H9 (cell line): ENCODE results near the gene ZSWIM2. TPM values are rescaled to one million over a fixed set of nuclear protein-coding genes. Genes with fewer than 3 reads are reported as not detected.

Experiments
- DNase-seq: peaks from one replicate; pipeline ENCODE4 v3.0.0-alpha.2; 2017
- H2AFZ ChIP-seq: one replicate; pipeline ENCODE4 v1.6.1; 2013; ENCODE audit warnings: mild to moderate bottlenecking, low read length, control low read depth, moderate library complexity
- H2AK5ac ChIP-seq: 2 replicates; pipeline ENCODE4 v1.6.1; 2013; ENCODE audit warnings: low read length, control low read depth, mixed read lengths; ENCODE audit not compliant: insufficient read length
- H2BK120ac ChIP-seq: one replicate; pipeline ENCODE4 v1.6.1; 2013; ENCODE audit warnings: low read depth, mild to moderate bottlenecking, low read length, control low read depth, inconsistent platforms; ENCODE audit not compliant: poor library complexity, severe bottlenecking
- H2BK12ac ChIP-seq: 2 replicates; pipeline ENCODE4 v1.6.1; 2013; ENCODE audit warnings: low read length, control low read depth, mixed read lengths, low read depth; ENCODE audit not compliant: insufficient read length
- H2BK15ac ChIP-seq: 2 replicates; pipeline ENCODE4 v1.6.1; 2013; ENCODE audit warnings: low read depth, low read length, control low read depth
- H2BK20ac ChIP-seq: one replicate; pipeline ENCODE4 v1.6.1; 2013; ENCODE audit warnings: low read depth, mild to moderate bottlenecking, low read length, control low read depth, inconsistent platforms; ENCODE audit not compliant: poor library complexity, severe bottlenecking
- H2BK5ac ChIP-seq: 2 replicates; pipeline ENCODE4 v1.6.1; 2013; ENCODE audit warnings: low read length, control low read depth, mixed read lengths; ENCODE audit not compliant: insufficient read length
- H3K14ac ChIP-seq: 2 replicates; pipeline ENCODE4 v1.6.1; 2013; ENCODE audit warnings: low read length, control low read depth; ENCODE audit not compliant: insufficient read depth
- H3K18ac ChIP-seq: 2 replicates; pipeline ENCODE4 v1.6.1; 2013; ENCODE audit warnings: low read depth, mild to moderate bottlenecking, mixed read lengths, low read length, control low read depth; ENCODE audit not compliant: insufficient read length
- H3K23ac ChIP-seq: 2 replicates; pipeline ENCODE4 v1.6.1; 2013; ENCODE audit warnings: low read length, control low read depth, mixed read lengths, low read depth; ENCODE audit not compliant: insufficient read length
- H3K23me2 ChIP-seq: 2 replicates; pipeline ENCODE4 v1.6.1; 2013; ENCODE audit warnings: low read depth, mild to moderate bottlenecking, mixed read lengths, low read length, control low read depth; ENCODE audit not compliant: insufficient read length, poor library complexity, severe bottlenecking
- H3K27ac ChIP-seq: 2 replicates; pipeline ENCODE4 v1.5.1; 2013; ENCODE audit warnings: low read length, control low read depth, mixed read lengths, low read depth; ENCODE audit not compliant: insufficient read length
- H3K27me3 ChIP-seq: 2 replicates; pipeline ENCODE4 v1.6.1; 2013; ENCODE audit warnings: low read length, control low read depth, inconsistent platforms; ENCODE audit not compliant: insufficient read depth
- H3K4ac ChIP-seq: 2 replicates; pipeline ENCODE4 v1.6.1; 2013; ENCODE audit warnings: low read depth, mild to moderate bottlenecking, control low read depth, inconsistent platforms, low read length, moderate library complexity
- H3K4me1 ChIP-seq: 2 replicates; pipeline ENCODE4 v1.6.1; 2013; ENCODE audit warnings: low read length, control low read depth, inconsistent platforms; ENCODE audit not compliant: insufficient read depth
- H3K4me2 ChIP-seq: 2 replicates; pipeline ENCODE4 v1.6.1; 2013; ENCODE audit warnings: low read length, control low read depth, mixed read lengths; ENCODE audit not compliant: insufficient read length, insufficient read depth
- H3K56ac ChIP-seq: 2 replicates; pipeline ENCODE4 v1.6.1; 2013; ENCODE audit warnings: low read depth, mild to moderate bottlenecking, mixed read lengths, low read length, control low read depth; ENCODE audit not compliant: insufficient read length
- H3K79me1 ChIP-seq: 2 replicates; pipeline ENCODE4 v1.6.1; 2013; ENCODE audit warnings: low read depth, mild to moderate bottlenecking, moderate library complexity, low read length, control low read depth, inconsistent platforms; ENCODE audit not compliant: insufficient read depth, poor library complexity, severe bottlenecking
- H3K79me2 ChIP-seq: 2 replicates; pipeline ENCODE4 v1.6.1; 2013; ENCODE audit warnings: low read length, control low read depth, inconsistent platforms; ENCODE audit not compliant: insufficient read depth
- H3K9ac ChIP-seq: 2 replicates; pipeline ENCODE4 v1.6.1; 2013; ENCODE audit warnings: low read length, control low read depth, mixed read lengths; ENCODE audit not compliant: insufficient read length; ENCODE audit errors: extremely low read depth
- H3K9me3 ChIP-seq: one replicate; pipeline ENCODE4 v1.6.1; 2013; ENCODE audit warnings: low read depth, low read length, inconsistent platforms; ENCODE audit not compliant: control insufficient read depth
- H3T11ph ChIP-seq: one replicate; pipeline ENCODE4 v1.6.1; 2013; ENCODE audit warnings: mild to moderate bottlenecking, low read length, control low read depth, inconsistent platforms
- H4K20me1 ChIP-seq: one replicate; pipeline ENCODE4 v1.6.1; 2013; ENCODE audit not compliant: control insufficient read depth, insufficient read length, insufficient read depth
- H4K5ac ChIP-seq: 2 replicates; pipeline ENCODE4 v1.6.1; 2013; ENCODE audit warnings: low read depth, mild to moderate bottlenecking, mixed read lengths, low read length, control low read depth; ENCODE audit not compliant: insufficient read length
- H4K8ac ChIP-seq: replicated peaks from 2 replicates; pipeline ENCODE4 v1.6.1; 2013; ENCODE audit warnings: low read length, control low read depth, mixed read lengths, low read depth; ENCODE audit not compliant: insufficient read length
- H4K91ac ChIP-seq: 2 replicates; pipeline ENCODE4 v1.6.1; 2013; ENCODE audit warnings: low read depth, mild to moderate bottlenecking, moderate library complexity, mixed read lengths, low read length, control low read depth; ENCODE audit not compliant: insufficient read length
- H3K27ac Mint-ChIP-seq, 3 experiments: 2 replicates in 2 of 3; 3 replicates in 1 of 3; pipeline ENCODE4 v1.8.0; 2020 to 2021; ENCODE audit warnings: mixed read lengths in 3 of 3, mild to moderate bottlenecking in 1 of 3, moderate library complexity in 1 of 3
- H3K27me3 Mint-ChIP-seq: 2 replicates; pipeline ENCODE4 v1.8.0; 2021; ENCODE audit warnings: low read depth, mild to moderate bottlenecking, moderate library complexity, mixed read lengths
- H3K36me3 Mint-ChIP-seq, 3 experiments: 2 replicates in 2 of 3; 3 replicates in 1 of 3; pipeline ENCODE4 v1.8.0; 2020 to 2021; ENCODE audit warnings: low read depth in 3 of 3, mixed read lengths in 3 of 3; ENCODE audit not compliant: insufficient read depth in 1 of 3
- H3K4me1 Mint-ChIP-seq, 2 experiments: 2 replicates each; pipeline ENCODE4 v1.8.0; 2020; ENCODE audit warnings: mixed read lengths in 2 of 2
- H3K4me3 Mint-ChIP-seq, 2 experiments: 2 replicates in 1 of 2; 3 replicates in 1 of 2; pipeline ENCODE4 v1.8.0; 2020 to 2021; ENCODE audit warnings: mild to moderate bottlenecking in 2 of 2, mixed read lengths in 2 of 2, moderate library complexity in 1 of 2
- H3K9me3 Mint-ChIP-seq, 2 experiments: 2 replicates in 1 of 2; 3 replicates in 1 of 2; pipeline ENCODE4 v1.8.0; 2020; ENCODE audit warnings: mild to moderate bottlenecking in 2 of 2, mixed read lengths in 2 of 2, moderate library complexity in 1 of 2
- CTCF ChIP-seq: fragments of 200-600 bp; sonication (generic); conservative IDR thresholded peaks from 3 replicates; pipeline ENCODE4 v1.8.0; 2021; ENCODE audit warnings: antibody characterized with exemption, mild to moderate bottlenecking
- WGBS: extraction: QIAGEN DNeasy Blood & Tissue Kit; methylation state at CpG from one replicate; pipeline ENCODE4 v1.1.7; 2013; ENCODE audit warnings: missing lambda C conversion rate, low lambda C conversion rate, mixed read lengths; ENCODE audit not compliant: insufficient read length; ENCODE audit errors: extremely low coverage; 5-methylcytosine and 5-hydroxymethylcytosine counted together
- total RNA-seq: library from RNA; stranded (reverse); gene quantifications from 2 replicates; pipeline ENCODE4 v1.2.1, GENCODE V29; 2021

Gene ZSWIM2
- total RNA-seq, 1 experiment from 2014 or later = not detected

- no peak for TF ChIP-seq CTCF
- Histone ChIP-seq H2BK120ac (no peak overlapping the region), H3K23me2 (no peaks in the 10 kb centered on the region), H2BK5ac (no peak overlapping the region), H3K27ac (no peak overlapping the region), H3K9me3 (no peaks in the 10 kb centered on the region), H3K18ac (no peak overlapping the region), H3K4ac (no peak overlapping the region), H4K20me1 (no peaks in the 10 kb centered on the region), H4K91ac (no peak overlapping the region), H3K56ac (no peak overlapping the region), H4K8ac (no peak overlapping the region), H3K9ac (no peak overlapping the region), H3T11ph (no peak overlapping the region), H2AFZ (no peak overlapping the region), H2AK5ac (no peak overlapping the region), H3K79me2 (no peaks in the 10 kb centered on the region), H4K5ac (no peak overlapping the region), H3K4me2 (no peak overlapping the region), H3K23ac (no peak overlapping the region), H2BK15ac (no peak overlapping the region), H3K14ac (no peak overlapping the region), H3K79me1 (no peaks in the 10 kb centered on the region), H2BK12ac (no peak overlapping the region), H3K27me3 (no peaks in the 10 kb centered on the region), H2BK20ac (no peak overlapping the region), H3K4me1 (no peaks in the 10 kb centered on the region)
- H3K36me3 Mint-ChIP-seq = no peaks in the 10 kb centered on the region; a peak in 2 of 7 replicates
- peaks cover 4 to 7% of the 10 kb centered on the region in 2 experiments; a peak in 1 of 5 replicates for H3K9me3 Mint-ChIP-seq
- no CpG with 5 or more reads among the region's 2 CpGs for WGBS
- H3K27me3 Mint-ChIP-seq = no peaks in the 10 kb centered on the region
- peaks cover 0 to 4% of the 10 kb centered on the region in 2 experiments; a peak in 1 of 4 replicates for H3K4me1 Mint-ChIP-seq
- no peak overlapping the region for H3K4me3 Mint-ChIP-seq
- no peak overlapping the region for H3K27ac Mint-ChIP-seq
- no peak for DNase-seq
These were observed 46.5 kb upstream of the ZSWIM2 start for GRCh38 chr2:186895451-186895850.
